Measurements from ENCODE around the gene CYB5R3. TPM values are rescaled to one million over a fixed set of nuclear protein-coding genes. Genes with fewer than 3 reads are reported as not detected.

Gene CYB5R3
- total RNA-seq, 1 donor from 2014 or later = 70.7 TPM

- intact Hi-C loops (cut with micrococcal nuclease) = loop anchor here (5.0 kb wide), 1 partner anchor 210 kb away; the partner anchor contains the start of gene ARFGAP3
These were observed 2.3 kb downstream of the CYB5R3 start for GRCh38 chr22:42646569-42647525.

- intact Hi-C loops (cut with micrococcal nuclease) = loop anchor here (5.0 kb wide), 1 partner anchor 211 kb away; the partner anchor contains the start of gene ARFGAP3
These were observed 3.1 kb downstream of the CYB5R3 start for GRCh38 chr22:42645938-42646568.

GRCh38 chr22:42645341-42645937 lies 3.8 kb downstream of the CYB5R3 start:
- intact Hi-C loops (cut with micrococcal nuclease) = loop anchor here (5.0 kb wide), 1 partner anchor 212 kb away; the partner anchor contains the start of gene ARFGAP3

- intact Hi-C loops (cut with micrococcal nuclease) = loop anchor here (5.0 kb wide), 1 partner anchor 213 kb away; the partner anchor contains the start of gene ARFGAP3
These were observed 4.5 kb downstream of the CYB5R3 start for GRCh38 chr22:42644422-42645340.

- intact Hi-C loops (cut with micrococcal nuclease) = no loop called here
These were observed 5.4 kb downstream of the CYB5R3 start for GRCh38 chr22:42643634-42644421.

- intact Hi-C loops (cut with micrococcal nuclease) = no loop called here
These were observed 6.2 kb downstream of the CYB5R3 start for GRCh38 chr22:42642806-42643633.

- intact Hi-C loops (cut with micrococcal nuclease) = no loop called here
These were observed 7.3 kb downstream of the CYB5R3 start for GRCh38 chr22:42641801-42642413.

GRCh38 chr22:42639541-42640241 lies 9.5 kb downstream of the CYB5R3 start:
- intact Hi-C loops (cut with micrococcal nuclease) = no loop called here

GRCh38 chr22:42637555-42637954 lies 11.6 kb downstream of the CYB5R3 start:
- intact Hi-C loops (cut with micrococcal nuclease) = no loop called here

GRCh38 chr22:42636506-42636905 lies 12.7 kb downstream of the CYB5R3 start:
- intact Hi-C loops (cut with micrococcal nuclease) = no loop called here

- intact Hi-C loops (cut with micrococcal nuclease) = no loop called here
These were observed 13.7 kb downstream of the CYB5R3 start for GRCh38 chr22:42635531-42635930.

- intact Hi-C loops (cut with micrococcal nuclease) = no loop called here
These were observed 16.2 kb downstream of the CYB5R3 start for GRCh38 chr22:42633013-42633412.

- intact Hi-C loops (cut with micrococcal nuclease) = no loop called here
These were observed 17.1 kb downstream of the CYB5R3 start for GRCh38 chr22:42632096-42632495.

GRCh38 chr22:42630901-42631602 lies 18.1 kb downstream of the CYB5R3 start:
- intact Hi-C loops (cut with micrococcal nuclease) = no loop called here

GRCh38 chr22:42630211-42630610 lies 19.0 kb downstream of the CYB5R3 start:
- intact Hi-C loops (cut with micrococcal nuclease) = no loop called here

GRCh38 chr22:42627981-42628380 lies 21.2 kb downstream of the CYB5R3 start:
- intact Hi-C loops (cut with micrococcal nuclease) = no loop called here

GRCh38 chr22:42626951-42627625 lies 22.1 kb downstream of the CYB5R3 start:
- intact Hi-C loops (cut with micrococcal nuclease) = no loop called here

Measured in T-helper 2 cell treated with Interferon-gamma antibody and Interleukin-4, amounts not matched to agents 100 ng/mL and 5 ng/mL, for 36 hours (primary cell).